Caki2 (cell line): ENCODE measurements around the gene RELL2. TPM values are rescaled to one million over a fixed set of nuclear protein-coding genes. Genes with fewer than 3 reads are reported as not detected.
A peak's percentile ranks its signal among the peaks of the same experiment; 100 is the strongest.

Experiments used
- DNase-seq: peaks from one replicate; pipeline ENCODE4 v3.0.0-alpha.2; 2015; ENCODE audit warnings: low read depth
- in situ Hi-C: cut with HindIII; loops from 2 replicates; pipeline ENCODE4 v1.10.0; 2016; ENCODE audit warnings: low sequenced_read_pairs, low pct_unique_long_range_greater_than_20kb, mixed read lengths
- total RNA-seq: library from RNA; depleted of rRNA; stranded (reverse); fragments of >200 nt; shearing (Covaris generic); gene quantifications from 2 replicates; pipeline ENCODE4 v1.2.3, GENCODE V29; 2014; ENCODE audit warnings: low replicate concordance

RELL2 gene
- total RNA-seq, 1 experiment from 2014 or later: 2.6 TPM

DNA sequence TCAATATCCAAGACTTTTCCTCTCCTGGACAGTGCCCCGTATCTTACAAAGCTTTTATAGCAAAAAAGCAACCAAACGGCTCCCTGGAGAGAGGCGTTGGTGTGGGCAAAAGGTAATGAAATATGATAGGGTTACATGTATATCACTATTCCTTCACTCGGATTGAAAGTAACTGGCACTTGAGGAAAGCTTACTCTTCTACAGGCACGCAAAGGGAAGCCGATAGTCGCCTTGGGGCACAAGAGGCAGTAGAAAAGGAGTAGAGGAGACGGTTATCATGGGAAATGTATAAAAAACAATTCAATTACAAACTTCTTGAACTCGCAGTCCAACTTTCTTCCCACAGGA lies 19.1 kb upstream of the RELL2 start:
- DNase-seq: peak; percentile 50
- in situ Hi-C loops: no loop called here

DNA sequence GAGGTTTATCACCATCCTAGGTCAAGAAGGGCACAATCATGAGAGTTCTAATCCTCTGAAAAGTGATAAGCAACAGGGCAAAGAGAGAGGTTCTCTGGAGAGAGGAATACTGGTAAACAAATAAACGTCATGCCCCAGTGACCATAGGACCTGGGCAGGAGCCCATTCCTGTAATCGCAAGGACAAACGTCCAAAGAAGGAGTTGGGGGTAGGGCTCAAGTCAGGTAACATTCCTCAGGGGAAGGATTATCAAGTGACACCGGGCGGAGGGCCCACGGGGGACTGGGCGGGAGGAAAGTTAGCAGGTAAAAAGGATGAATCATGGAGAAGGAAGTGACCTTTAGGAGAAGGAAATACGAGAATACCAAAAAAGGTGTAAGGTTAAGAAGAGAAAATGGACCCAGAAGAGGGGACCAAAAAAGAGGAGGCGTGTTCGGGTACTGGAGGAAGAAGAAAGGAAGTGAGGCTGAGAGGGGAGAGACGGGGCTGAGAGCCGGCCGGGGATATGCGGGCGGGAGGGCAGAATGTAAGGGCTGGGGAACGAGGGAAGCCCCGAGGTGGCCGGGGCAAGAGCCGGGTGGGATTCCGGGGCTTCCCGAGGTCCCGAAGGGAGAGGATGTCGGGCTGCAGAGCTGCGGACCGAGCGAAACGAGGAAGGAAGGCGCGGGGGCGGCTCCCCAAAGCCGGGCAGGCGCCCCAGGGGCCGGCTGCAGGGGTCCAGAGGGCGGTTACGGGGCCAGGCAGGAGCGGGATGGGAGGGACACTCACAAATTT lies 18.6 kb upstream of the RELL2 start:
- in situ Hi-C loops: no loop called here
- DNase-seq: peak; percentile 65

DNA sequence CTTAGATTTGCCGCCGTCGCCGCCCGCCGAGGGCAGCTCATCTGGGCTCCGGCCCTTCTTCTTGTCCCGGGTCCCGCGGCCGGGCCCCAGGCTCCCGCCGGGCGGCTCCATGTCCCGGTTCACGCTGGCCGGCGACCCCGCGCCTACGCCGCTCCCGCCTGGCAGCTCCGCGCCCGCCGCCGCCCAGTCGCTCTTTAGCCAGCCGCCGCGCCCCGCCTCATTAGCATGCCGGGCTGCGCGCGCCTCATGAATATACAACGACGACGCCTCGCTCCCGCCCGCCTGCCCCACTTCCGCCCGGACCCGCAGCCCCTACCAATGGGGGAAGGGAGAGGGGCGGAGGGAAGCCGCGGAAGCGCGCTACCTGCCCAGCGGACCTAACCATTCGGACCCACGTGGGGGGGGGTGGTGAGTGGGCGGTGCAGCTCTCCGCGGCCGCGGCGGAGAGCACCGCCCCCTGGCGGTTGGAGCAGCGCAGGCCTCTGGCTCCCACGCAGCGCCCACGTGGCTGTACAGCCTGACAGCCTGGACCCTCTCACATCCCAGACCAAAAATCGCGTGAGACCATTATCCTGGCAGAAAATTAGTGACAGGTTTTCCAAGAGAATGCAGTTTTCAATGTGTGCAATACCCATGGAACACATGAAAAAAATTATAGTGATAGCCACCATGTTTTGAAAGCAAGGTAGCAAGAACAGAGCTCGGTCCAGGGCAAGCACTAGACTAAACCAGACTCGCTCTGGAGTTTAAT lies 17.8 kb upstream of the RELL2 start, which contains the start of gene DIAPH1:
Gene DIAPH1 (minus strand): TSS at position 197 of the 751 bp plus-strand sequence. CDS start 86 bp downstream, at position 111.
- DNase-seq: peak; percentile 96
- in situ Hi-C loops: no loop called here

DNA sequence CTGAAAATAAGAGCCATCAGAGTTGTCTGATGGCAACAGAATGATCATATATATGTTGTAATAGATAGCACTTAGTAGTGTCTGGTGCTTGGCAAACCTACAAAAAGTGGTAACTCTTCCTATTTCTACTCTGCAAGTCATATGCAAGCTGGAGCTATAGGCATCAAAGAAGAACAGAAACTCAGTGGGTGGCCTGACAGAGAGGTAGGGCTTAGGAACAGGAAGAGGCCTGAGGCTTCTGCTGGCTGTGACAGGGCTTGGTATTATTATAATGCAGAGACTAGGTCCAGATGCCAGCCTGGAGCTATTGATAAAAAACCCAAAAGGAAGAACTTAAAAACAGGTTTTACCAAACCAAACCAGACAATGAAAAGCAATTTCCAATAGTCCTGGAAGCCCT lies 13.6 kb upstream of the RELL2 start:
- in situ Hi-C loops: no loop called here
- DNase-seq: no peak

DNA sequence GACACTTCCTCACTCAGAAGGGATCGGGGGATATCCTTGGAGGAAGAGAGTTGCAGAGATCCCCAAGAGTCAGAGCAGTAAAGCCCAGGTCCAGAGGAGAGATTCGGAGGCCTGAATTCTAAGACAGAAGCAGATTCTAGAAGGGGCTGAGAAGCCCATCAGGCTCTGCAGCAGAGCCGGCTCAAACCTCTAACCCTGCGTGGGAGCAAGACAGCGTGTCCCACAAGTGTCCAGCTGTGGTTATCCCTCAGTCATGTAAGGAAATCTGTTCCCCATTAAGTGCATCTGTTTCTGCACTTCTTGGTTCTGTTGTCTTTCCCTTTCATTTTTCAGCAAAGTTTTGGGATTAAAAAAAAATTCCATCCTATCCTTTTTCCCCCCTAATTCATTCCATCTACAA lies 13.2 kb upstream of the RELL2 start:
- no peak for DNase-seq
- in situ Hi-C loops: no loop called here

DNA sequence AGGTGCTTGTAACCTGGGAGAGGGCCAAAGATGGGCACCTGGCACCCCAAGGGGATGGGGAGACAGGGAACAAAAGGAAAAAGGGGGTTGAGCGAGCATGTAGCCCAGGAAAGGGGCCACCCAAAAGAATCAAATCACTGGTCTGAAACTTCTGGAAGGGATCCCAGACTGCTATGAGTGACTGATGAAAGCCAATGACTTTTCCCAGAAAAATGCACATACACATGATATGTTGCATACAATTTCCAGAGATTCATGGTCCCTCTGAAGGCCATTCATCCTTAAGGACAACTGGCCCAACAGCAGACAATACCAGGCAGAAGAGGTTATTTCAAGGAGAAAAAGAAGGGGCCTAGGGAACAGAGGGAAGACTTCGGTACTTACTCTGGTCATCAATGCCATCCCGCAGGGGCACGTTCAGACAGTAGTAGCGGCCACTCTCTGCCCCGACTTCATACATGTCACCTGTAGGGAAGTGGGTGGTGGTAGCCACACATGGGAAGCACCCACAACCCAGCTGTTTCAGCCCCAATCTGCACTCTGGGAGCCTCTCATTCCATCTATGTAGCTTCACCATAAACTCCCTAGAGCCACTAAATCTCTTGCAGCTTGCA lies 8.5 kb upstream of the RELL2 start:
- in situ Hi-C loops: no loop called here
- DNase-seq: no peak

DNA sequence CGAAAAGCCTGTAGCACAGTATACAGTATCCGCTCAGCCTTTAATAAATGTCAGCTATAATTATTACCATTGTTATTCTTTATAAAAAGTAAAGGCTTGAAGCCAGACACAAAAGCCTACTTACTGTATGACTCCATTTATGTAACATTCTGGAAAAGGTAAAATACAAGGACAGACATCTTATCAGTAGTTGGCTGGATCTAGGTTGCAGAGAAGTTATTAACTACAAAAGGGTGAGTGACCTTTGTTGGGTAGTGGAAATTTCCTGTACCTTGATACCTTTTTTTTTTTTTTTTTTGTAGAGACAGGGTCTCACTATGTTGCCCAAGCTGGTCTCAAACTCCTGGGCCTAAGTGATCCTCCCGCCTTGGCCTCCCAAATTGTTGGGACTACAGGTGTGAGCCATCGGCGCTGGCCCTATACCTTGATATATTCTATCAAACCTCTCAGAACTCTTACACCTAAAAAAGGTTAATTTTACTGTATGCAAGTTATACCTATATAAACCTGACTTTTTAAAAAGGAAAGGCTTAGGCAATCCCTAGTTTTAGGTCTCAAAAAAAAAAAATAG lies 6.1 kb upstream of the RELL2 start:
- no peak for DNase-seq
- in situ Hi-C loops: no loop called here

DNA sequence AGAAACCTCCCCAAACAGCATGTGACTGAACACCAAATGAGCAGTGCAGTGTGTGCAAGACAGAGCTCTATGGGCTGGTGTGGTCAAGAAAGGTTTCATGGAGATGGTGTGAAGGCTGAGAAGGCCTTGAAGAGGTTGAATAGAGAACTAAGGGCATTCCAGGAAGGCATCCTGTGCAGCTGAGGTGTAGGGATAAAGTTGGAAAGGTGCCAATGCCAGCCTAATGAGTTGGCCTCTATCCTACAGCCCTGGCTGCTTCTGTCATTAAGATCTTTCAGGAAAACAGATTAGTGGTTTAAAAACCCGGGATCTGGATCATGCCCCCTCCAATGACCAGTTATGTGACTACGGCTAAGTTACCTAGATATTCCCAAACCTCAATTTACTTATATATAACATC lies 4.1 kb upstream of the RELL2 start:
- DNase-seq: no peak
- in situ Hi-C loops: no loop called here

DNA sequence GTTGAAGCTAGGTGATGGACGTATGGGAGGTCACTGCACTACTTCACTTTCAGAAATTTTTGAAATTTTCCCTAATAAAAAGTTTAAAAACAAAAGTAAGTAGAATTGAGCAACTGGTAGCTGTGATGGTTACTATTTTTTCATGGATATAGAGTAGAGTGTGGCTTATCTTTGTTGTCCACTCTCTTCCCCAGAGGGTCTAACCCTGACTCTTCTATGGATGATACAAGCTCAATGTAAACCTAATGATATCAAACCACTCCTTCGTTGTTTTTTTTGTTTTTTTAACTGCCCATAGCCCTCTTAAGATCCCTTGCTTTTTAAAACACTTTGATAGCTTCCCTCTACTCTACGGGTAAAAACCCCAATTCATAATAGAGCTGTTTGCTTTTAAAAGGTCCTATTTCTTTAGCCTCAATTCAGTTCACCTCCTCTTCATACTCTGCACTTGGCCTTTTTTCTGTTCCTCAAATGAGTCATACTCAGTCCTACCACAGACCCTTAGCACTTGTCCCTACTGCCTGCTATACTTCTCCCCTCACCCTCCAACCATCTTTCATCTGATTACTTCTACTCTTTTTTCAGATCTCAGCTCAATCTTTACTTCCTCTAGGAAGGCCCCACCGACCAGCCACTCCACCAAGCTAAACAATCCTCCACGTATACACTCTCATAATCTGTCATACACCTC lies 2.8 kb upstream of the RELL2 start:
- DNase-seq: no peak
- in situ Hi-C loops: no loop called here

DNA sequence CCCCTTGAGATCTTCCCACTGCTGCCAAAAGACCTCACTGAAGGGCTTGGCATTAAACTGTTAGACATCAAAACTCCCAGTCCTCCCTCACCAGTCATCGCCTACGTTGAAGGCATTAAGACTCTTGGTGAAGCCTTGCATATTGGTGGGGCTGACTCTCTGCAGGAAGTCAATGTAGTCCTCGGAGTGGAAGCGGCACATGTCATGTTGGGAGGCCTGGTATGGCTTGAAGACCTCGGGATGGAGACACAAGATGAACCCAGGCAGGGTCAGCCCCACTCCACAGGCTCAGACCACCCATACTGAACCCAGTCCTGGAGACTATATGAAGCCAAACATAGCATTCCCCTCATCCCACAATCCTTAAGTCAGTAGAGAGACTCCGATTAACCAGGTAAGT lies 2.1 kb upstream of the RELL2 start:
- DNase-seq: no peak
- in situ Hi-C loops: no loop called here

DNA sequence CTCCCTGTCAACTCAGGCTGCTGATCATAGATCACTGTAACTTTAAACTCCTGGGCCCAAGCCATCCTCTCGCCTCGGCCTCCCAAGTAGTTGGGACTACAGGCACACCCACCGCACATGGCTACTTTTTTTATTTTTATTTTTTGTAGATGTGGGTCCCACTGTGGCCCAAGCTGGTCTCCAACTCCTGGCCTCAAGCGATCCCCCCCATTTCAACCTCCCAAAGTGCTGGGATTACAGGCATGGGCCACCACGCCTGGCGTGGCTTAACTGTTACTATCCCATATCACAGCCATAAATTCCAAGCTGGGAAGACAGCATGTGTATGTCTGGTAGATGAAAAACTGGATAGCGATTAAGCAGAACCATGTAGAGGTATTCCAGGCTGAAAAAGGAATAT lies 1.2 kb upstream of the RELL2 start:
- in situ Hi-C loops: no loop called here

DNA sequence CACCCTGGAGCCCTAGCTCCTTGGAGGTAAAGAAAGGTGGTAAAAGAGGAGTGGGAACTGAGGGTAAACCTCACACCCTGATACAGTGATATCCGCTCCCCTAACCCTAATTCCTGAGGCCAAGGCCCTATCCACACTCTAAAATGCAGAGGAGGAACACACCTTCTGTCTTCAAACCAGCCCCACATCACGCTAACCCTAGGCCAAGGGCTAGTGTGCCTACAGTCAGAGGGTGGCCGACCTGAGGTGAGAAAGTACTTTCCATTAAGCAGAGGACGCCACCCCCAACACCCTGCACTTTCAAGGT lies 738 bp upstream of the RELL2 start:
- in situ Hi-C loops: no loop called here
- DNase-seq: no peak

More for the DNA sequence above, 1.2 kb upstream of the RELL2 start:
- no peak for DNase-seq

DNA sequence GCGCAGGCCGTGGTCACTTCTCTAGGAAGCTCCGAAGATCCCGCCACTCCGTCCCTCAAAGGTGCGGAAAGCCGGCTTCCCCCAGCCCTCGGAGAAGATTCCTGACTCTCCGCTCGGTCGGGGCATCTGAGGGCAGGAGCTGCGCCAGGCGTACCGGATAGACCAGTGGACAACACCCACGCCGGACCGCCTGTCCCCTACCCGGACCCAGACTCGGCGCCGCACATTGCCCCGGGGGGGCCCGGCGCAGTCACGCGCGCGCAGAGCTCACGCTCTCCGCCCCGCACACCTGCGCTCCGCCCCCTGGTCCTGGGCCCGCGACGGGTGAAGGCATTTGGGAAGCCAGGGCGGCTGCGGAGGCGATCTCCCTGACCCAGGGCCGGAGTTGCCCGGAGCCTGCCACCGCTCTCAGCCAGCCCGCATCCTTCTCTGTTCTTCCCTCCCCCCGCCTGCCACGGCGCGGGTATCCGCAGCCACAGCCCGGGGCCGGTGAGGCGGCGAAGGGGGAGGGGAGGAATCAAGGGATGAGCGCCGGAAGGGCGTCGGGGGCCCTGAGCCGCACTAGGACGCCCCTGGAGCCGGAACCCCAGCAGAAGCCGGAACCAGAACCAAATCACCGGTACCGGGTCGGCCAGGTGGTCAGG lies 448 bp downstream of the RELL2 start:
- DNase-seq: no peak
- in situ Hi-C loops: no loop called here

DNA sequence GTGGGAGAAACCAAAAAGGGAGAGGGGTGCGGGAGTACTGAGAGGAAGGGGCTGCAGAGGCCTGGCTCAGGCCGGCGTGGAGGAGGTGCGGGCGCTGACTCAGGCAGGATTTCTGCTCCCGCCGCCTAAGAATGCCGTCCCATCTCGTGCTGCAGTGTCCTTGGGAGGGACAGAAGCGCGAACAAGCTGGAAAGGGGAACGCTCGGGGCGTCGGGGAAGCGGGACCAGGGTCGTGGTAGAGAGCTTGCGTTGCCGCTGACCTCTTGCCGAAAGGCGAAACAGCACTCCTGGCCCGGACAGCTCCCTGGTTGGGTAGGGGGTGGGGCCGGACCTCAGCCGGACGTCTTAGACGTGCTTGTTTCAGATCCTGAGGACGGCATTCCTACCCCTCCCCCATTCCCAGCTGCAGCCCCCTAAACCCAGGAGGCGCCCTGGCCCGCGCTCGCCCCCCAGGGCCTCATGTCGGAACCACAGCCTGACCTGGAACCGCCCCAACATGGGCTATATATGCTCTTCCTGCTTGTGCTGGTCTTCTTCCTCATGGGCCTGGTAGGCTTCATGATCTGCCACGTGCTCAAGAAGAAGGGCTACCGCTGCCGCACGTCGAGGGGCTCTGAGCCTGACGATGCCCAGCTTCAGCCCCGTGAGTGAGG lies 1.1 kb downstream of the RELL2 start:
- in situ Hi-C loops: no loop called here
- DNase-seq: no peak

DNA sequence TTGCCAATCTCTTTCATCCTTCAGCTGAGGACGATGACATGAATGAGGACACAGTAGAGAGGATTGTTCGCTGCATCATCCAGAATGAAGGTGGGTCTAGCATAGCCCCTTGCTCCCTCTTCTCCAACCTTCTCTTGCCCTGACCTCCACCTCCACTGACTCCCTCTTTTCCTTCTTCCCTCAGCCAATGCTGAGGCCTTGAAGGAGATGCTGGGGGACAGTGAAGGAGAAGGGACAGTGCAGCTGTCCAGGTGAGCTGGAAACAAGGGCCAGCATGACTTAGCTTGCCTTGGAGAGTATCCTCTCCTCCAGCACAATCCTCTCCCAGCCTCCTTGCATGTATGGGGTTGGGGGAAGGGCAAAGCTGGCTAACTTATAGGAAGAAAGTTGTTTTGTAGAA lies 2.0 kb downstream of the RELL2 start:
- no peak for DNase-seq
- in situ Hi-C loops: no loop called here

DNA sequence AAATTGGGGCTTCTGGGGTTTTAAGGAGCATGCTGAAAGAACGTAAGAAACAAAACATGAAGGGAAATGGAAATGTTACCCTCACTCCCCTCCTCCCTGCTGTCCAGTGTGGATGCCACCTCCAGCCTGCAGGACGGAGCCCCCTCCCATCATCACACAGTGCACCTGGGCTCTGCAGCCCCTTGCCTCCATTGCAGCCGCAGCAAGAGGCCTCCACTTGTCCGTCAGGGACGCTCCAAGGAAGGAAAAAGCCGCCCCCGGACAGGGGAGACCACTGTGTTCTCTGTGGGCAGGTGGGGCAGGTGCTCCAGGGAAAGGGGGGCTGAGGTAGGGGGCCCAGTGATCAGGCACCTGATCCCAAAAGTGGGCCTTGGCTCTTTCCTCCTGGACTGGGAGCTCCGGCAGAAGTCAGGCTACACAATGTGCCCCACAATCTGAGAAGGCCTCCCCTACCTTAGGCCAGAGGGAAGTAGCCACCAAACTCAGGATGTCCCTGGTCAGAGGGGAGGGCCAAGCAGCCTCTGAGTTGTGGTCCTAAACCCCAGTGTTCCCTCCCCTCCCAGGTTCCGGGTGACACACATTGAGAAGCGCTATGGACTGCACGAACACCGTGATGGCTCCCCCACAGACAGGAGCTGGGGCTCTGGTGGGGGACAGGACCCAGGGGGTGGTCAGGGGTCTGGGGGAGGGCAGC lies 2.7 kb downstream of the RELL2 start:
- in situ Hi-C loops: no loop called here

DNA sequence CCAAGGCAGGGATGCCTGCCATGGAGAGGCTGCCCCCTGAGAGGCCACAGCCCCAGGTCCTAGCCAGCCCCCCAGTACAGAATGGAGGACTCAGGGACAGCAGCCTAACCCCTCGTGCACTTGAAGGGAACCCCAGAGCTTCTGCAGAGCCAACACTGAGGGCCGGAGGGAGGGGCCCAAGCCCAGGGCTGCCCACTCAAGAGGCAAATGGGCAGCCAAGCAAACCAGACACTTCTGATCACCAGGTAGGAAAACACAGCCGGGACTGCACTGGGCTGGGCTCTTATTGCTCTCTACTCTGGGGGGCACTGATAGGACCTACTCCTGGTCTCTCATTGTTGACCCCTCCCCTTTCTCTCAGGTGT lies 3.2 kb downstream of the RELL2 start:
- DNase-seq: no peak
- in situ Hi-C loops: no loop called here

More for the DNA sequence above, 2.7 kb downstream of the RELL2 start:
- no peak for DNase-seq
